B cell (primary cell): ENCODE results near the gene WASHC3. TPM values are rescaled to one million over a fixed set of nuclear protein-coding genes. Genes with fewer than 3 reads are reported as not detected.

Experiments
- ATAC-seq: fragments of 200-7000 bp; cut with Tn5 transposase; one replicate; pipeline ENCODE4 v1.10.0; 2021; ENCODE audit warnings: low read depth, mild to moderate bottlenecking, moderate number of reproducible peaks, moderate library complexity
- CTCF ChIA-PET: fragments of 350-600 bp; sonication (Branson Sonifier 250); formaldehyde crosslinking; loops from one replicate; lab custom pipeline; 2021; ENCODE audit warnings: antibody characterized with exemption, inconsistent platforms; lab: Charles Lee
- POLR2A ChIA-PET: fragments of 350-600 bp; sonication (Branson Sonifier 250); formaldehyde crosslinking; loops from one replicate; lab custom pipeline; 2021; ENCODE audit warnings: antibody characterized with exemption; lab: Charles Lee
- DNase-seq: peaks from one replicate; pipeline ENCODE4 v3.0.0; 2013
- H2AFZ ChIP-seq: 2 replicates; pipeline ENCODE4 v1.6.1; 2012; ENCODE audit warnings: mild to moderate bottlenecking, low read depth, low read length; ENCODE audit not compliant: insufficient read depth, poor library complexity, severe bottlenecking
- H3K27ac ChIP-seq, 2 donors: 1 replicate in 1 of 2; 2 replicates in 1 of 2; pipeline ENCODE4 v1.5.1; 2012 to 2013; ENCODE audit warnings: low read length in 2 of 2, mild to moderate bottlenecking in 2 of 2, moderate library complexity in 1 of 2
- H3K27me3 ChIP-seq, 4 experiments: fragments of 200-600 bp in 1 of 4; sonication (generic) in 1 of 4; replicated peaks in 1 of 4; 1 replicate in 2 of 4; 2 replicates in 2 of 4; pipeline versions ENCODE4 v1.6.1 to v1.7.0; 2013 to 2016; ENCODE audit warnings: low read length in 3 of 4, mild to moderate bottlenecking in 2 of 4, mixed read lengths in 1 of 4, moderate library complexity in 1 of 4; ENCODE audit not compliant: insufficient read depth in 4 of 4, control insufficient read depth in 3 of 4; ENCODE audit errors: control extremely low read depth in 1 of 4
- H3K36me3 ChIP-seq, 2 experiments: replicated peaks in 1 of 2; 1 replicate in 1 of 2; 2 replicates in 1 of 2; pipeline versions ENCODE4 v1.6.1 to v1.7.1; 2013; ENCODE audit warnings: low read length in 1 of 2; ENCODE audit not compliant: insufficient read depth in 2 of 2, control insufficient read depth in 1 of 2; ENCODE audit errors: control extremely low read depth in 1 of 2, extremely low read depth in 1 of 2
- H3K4me1 ChIP-seq, 2 donors: fragments of 200-600 bp in 1 of 2; sonication (generic) in 1 of 2; 1 replicate in 1 of 2; 2 replicates in 1 of 2; pipeline versions ENCODE4 v1.5.1 to v1.6.1; 2013 to 2017; ENCODE audit warnings: low read length in 2 of 2; ENCODE audit not compliant: control insufficient read depth in 2 of 2, insufficient read depth in 2 of 2
- H3K4me2 ChIP-seq: replicated peaks from 2 replicates; pipeline ENCODE3; 2012; ENCODE audit warnings: mild to moderate bottlenecking, low read depth, low read length; ENCODE audit not compliant: poor library complexity, severe bottlenecking
- H3K4me3 ChIP-seq, 5 experiments: fragments of 200-600 bp in 1 of 5; sonication (generic) in 1 of 5; 1 replicate in 3 of 5; 2 replicates in 2 of 5; pipeline versions ENCODE4 v1.5.1 to v1.7.0; 2011 to 2016; ENCODE audit warnings: low read length in 4 of 5, mild to moderate bottlenecking in 4 of 5, low read depth in 2 of 5, control low read depth in 1 of 5, moderate library complexity in 1 of 5; ENCODE audit not compliant: insufficient read depth in 1 of 5; ENCODE audit errors: control extremely low read depth in 1 of 5, extremely low read depth in 1 of 5
- H3K79me2 ChIP-seq: fragments of 200-600 bp; sonication (generic); one replicate; pipeline ENCODE4 v1.6.0; 2016; ENCODE audit warnings: low read length; ENCODE audit not compliant: control insufficient read depth, insufficient read depth
- H3K9ac ChIP-seq: fragments of 200-600 bp; sonication (generic); 2 replicates; pipeline ENCODE4 v1.6.1; 2017; ENCODE audit warnings: mild to moderate bottlenecking, low read length, moderate library complexity
- H3K9me3 ChIP-seq, 3 donors: one replicate each; pipeline versions ENCODE4 v1.6.1 to v1.7.1; 2013; ENCODE audit warnings: low read length in 2 of 3; ENCODE audit not compliant: control insufficient read depth in 2 of 3, insufficient read depth in 1 of 3; ENCODE audit errors: control extremely low read depth in 1 of 3
- H4K20me1 ChIP-seq: 2 replicates; pipeline ENCODE4 v1.6.0; 2012; ENCODE audit warnings: mild to moderate bottlenecking, low read length; ENCODE audit not compliant: insufficient read depth, control insufficient read depth, poor library complexity, severe bottlenecking
- H3K27ac Mint-ChIP-seq: one replicate; pipeline ENCODE4 v1.8.0; 2021; ENCODE audit warnings: mixed read lengths
- H3K27me3 Mint-ChIP-seq: one replicate; pipeline ENCODE4 v1.8.0; 2021; ENCODE audit warnings: mixed read lengths
- H3K4me1 Mint-ChIP-seq: one replicate; pipeline ENCODE4 v1.8.0; 2021; ENCODE audit warnings: mixed read lengths
- H3K4me3 Mint-ChIP-seq: one replicate; pipeline ENCODE4 v1.8.0; 2021; ENCODE audit warnings: mixed read lengths
- H3K9me3 Mint-ChIP-seq: one replicate; pipeline ENCODE4 v1.8.0; 2022; ENCODE audit warnings: mixed read lengths; ENCODE audit not compliant: insufficient read depth
- EZH2 ChIP-seq: IDR thresholded peaks from 2 replicates; pipeline ENCODE4 v1.6.1; 2012; ENCODE audit warnings: borderline replicate concordance, low read depth, mild to moderate bottlenecking, moderate library complexity, low read length; ENCODE audit not compliant: insufficient read depth, poor library complexity, severe bottlenecking
- WGBS: methylation state at CpG from one replicate; pipeline ENCODE4 v1.1.5; 2013; ENCODE audit warnings: missing lambda C conversion rate; ENCODE audit not compliant: insufficient coverage; 5-methylcytosine and 5-hydroxymethylcytosine counted together
- intact Hi-C: fragments of 100-400 bp; cut with micrococcal nuclease; formaldehyde crosslinking; loops from one replicate; pipeline ENCODE4 v1.10.0; 2022
- polyA plus RNA-seq: library from polyadenylated mRNA; depleted of rRNA; stranded (reverse); fragments of >200 nt; gene quantifications from 2 replicates; pipeline ENCODE4 v1.2.3, GENCODE V29; 2012
- total RNA-seq, 2 donors: library from RNA; stranded (reverse); fragments of 120-200 nt in 1 of 2; gene quantifications; 1 replicate in 1 of 2; 2 replicates in 1 of 2; pipeline versions ENCODE4 v1.2.3 to v1.2.4, GENCODE V29; 2013 to 2022
- TF ChIP-seq, protein P1 (sequence below): fragments of 200-600 bp; IDR thresholded peaks from one replicate; pipeline ENCODE4 v1.8.0; 2022; ENCODE audit warnings: antibody characterized with exemption, mild to moderate bottlenecking

Gene WASHC3
- total and polyA plus RNA-seq, 2 donors (not counting 1 experiment from before 2014, with no cell fraction given), result 52.8 to 68.0 TPM

DNA sequence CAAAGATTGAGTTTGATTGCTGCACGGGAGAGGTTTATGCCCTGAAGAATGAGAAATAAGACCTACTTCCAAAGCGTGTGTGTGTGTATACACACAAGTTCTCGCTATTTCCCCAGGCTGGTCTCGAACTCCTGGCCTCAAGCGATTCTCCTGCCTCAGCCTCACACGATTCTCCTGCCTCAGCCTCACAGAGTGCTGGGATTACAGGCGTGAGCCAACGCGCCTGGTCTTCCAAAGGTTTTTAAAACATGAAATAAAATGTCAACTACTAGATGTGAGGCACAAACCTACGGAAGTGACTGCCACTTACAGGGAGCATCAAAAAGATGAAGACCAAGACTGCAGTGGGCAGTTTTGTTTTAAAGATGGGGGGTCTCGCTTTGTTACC, 622 bp upstream of the WASHC3 start:
- Histone ChIP-seq H3K36me3 (peaks cover 0 to 19% of the 10 kb centered on the region in 2 experiments), H3K4me3 (peak overlapping the region in 3 of 5 experiments; percentile 72 to 92 (median 87)), H3K79me2 (peaks cover 35% of the 10 kb centered on the region), H4K20me1 (no peaks in the 10 kb centered on the region), H3K4me2 (peak overlapping the region; percentile 83), H3K9me3 (no peaks in the 10 kb centered on the region), H3K27me3 (peaks cover 0 to 4% (median 0%) of the 10 kb centered on the region in 4 experiments), H3K9ac (no peak overlapping the region), H3K27ac (no peak overlapping the region), H3K4me1 (peaks cover 5 to 12% of the 10 kb centered on the region in 2 donors), H2AFZ (peak overlapping the region; percentile 83)
- no peaks in the 10 kb centered on the region for H3K27me3 Mint-ChIP-seq
- H3K9me3 Mint-ChIP-seq, result no peaks in the 10 kb centered on the region
- intact Hi-C loops, result loop anchor here (1.0 to 5.0 kb wide), 7 partner anchors 52 to 1870 kb away; partner anchors contain the start of genes ACTR6, CHPT1, GNPTAB and HSP90B1
- H3K4me1 Mint-ChIP-seq, result peaks cover 23% of the 10 kb centered on the region
- WGBS, result 96% methylated on average over 8 of the region's 11 CpGs
- ChIA-PET CTCF (interaction anchor here (0.6 to 2.3 kb wide), 3 partner anchors 122 to 145 kb away, joined by 3 to 14 read pairs (median 3); no protein-coding TSS in a partner anchor), POLR2A (interaction anchor here (0.6 to 1.5 kb wide), 5 partner anchors 52 to 419 kb away, joined by 3 to 6 read pairs (median 3); partner anchors contain the start of gene DRAM1)
- TF ChIP-seq EZH2, result no peak
- TF ChIP-seq, protein P1, sequence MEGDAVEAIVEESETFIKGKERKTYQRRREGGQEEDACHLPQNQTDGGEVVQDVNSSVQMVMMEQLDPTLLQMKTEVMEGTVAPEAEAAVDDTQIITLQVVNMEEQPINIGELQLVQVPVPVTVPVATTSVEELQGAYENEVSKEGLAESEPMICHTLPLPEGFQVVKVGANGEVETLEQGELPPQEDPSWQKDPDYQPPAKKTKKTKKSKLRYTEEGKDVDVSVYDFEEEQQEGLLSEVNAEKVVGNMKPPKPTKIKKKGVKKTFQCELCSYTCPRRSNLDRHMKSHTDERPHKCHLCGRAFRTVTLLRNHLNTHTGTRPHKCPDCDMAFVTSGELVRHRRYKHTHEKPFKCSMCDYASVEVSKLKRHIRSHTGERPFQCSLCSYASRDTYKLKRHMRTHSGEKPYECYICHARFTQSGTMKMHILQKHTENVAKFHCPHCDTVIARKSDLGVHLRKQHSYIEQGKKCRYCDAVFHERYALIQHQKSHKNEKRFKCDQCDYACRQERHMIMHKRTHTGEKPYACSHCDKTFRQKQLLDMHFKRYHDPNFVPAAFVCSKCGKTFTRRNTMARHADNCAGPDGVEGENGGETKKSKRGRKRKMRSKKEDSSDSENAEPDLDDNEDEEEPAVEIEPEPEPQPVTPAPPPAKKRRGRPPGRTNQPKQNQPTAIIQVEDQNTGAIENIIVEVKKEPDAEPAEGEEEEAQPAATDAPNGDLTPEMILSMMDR, result no peak
- ATAC-seq, result no peak
- no peak for DNase-seq
- H3K27ac Mint-ChIP-seq, result no peak overlapping the region
- H3K4me3 Mint-ChIP-seq, result peak overlapping the region; percentile 95

DNA sequence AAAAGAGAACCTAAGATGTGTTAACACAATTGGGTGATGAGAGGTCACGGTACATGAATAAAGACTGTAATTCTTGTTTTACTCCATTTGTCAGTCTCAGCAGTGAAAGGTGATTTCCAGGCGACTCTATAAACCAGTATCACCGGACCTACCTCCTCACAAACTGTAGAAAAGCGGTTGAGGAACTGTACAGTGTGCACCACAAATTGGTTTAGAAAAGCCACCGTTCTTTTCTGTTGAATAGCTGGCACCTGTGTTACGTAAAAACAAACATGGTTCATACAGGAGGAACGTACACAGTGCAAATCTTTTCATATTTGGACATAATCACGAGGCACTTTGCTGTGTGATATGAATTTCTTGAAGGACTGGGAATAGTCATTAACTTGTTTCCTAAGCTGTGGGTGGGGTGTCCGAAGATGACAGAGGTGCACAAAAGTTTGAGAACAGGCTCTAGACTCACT, 663 bp downstream of the WASHC3 start:
- Histone ChIP-seq H3K9ac (peak overlapping the region; percentile 85), H3K4me1 (peaks cover 5 to 12% of the 10 kb centered on the region in 2 donors), H2AFZ (peak overlapping the region; percentile 83), H4K20me1 (no peaks in the 10 kb centered on the region), H3K4me3 (peak overlapping the region; percentile 72 to 92 (median 89)), H3K9me3 (no peaks in the 10 kb centered on the region), H3K27me3 (peaks cover 0 to 4% (median 0%) of the 10 kb centered on the region in 4 experiments), H3K4me2 (peak overlapping the region; percentile 83), H3K36me3 (peaks cover 3 to 30% of the 10 kb centered on the region in 2 experiments), H3K27ac (peak overlapping the region; percentile 93 to 96), H3K79me2 (peaks cover 48% of the 10 kb centered on the region)
- DNase-seq (peak; percentile 78), ATAC-seq (peak; percentile 8)
- H3K27me3 Mint-ChIP-seq, result no peaks in the 10 kb centered on the region
- CTCF ChIA-PET, result interaction anchor here (1.4 to 2.3 kb wide), 2 partner anchors 120 to 144 kb away, joined by 3 to 14 read pairs; no protein-coding TSS in a partner anchor
- POLR2A ChIA-PET, result interaction anchor here (0.8 to 1.5 kb wide), 3 partner anchors 37 to 121 kb away, joined by 3 to 4 read pairs (median 3); no protein-coding TSS in a partner anchor
- H3K4me1 Mint-ChIP-seq, result peaks cover 31% of the 10 kb centered on the region
- H3K9me3 Mint-ChIP-seq, result no peaks in the 10 kb centered on the region
- peak overlapping the region; percentile 96 for H3K27ac Mint-ChIP-seq
- intact Hi-C loops, result loop anchor here (2.0 to 5.0 kb wide), 4 partner anchors 128 to 1871 kb away; partner anchors contain the start of genes ACTR6, CHPT1 and HSP90B1
- peak overlapping the region; percentile 95 for H3K4me3 Mint-ChIP-seq
- 5% methylated on average over 4 of the region's 9 CpGs for WGBS
- TF ChIP-seq, protein P1, result no peak
